ENCODE data around the gene DHRSX.
A peak's percentile ranks its signal among the peaks of the same experiment; 100 is the strongest.
"Not testable (repeated sequence)": the region's sequence is repeated elsewhere in the genome, so short reads cannot be mapped to it uniquely, and the experiment has no call there.

DHRSX gene

DNA sequence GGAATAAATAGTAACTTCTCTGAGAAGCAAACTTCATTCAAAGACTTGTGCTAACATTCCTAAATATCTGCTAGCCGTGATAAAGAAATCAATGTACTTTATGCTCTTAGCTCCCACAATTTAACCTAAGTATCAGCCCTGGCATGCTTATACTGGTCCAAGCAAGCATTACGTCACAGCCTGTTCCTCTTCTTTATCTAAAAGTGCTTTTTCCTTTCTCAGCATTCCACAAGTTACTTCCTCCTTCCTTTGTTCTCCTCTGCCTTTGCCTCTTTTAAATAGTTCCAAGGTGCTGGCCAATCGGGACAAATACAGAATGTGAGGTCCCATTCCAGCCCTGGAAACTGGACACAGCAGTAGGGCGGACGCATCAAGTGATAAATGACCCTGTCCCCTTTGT, 249.6 kb downstream of the DHRSX start:
- DNase-seq: no peak

- DNase-seq: peak; percentile 92
Observed at GRCh38 chrX:2243913-2244460, 256.8 kb downstream of the DHRSX start.

- DNase-seq: no peak
Observed at GRCh38 chrX:2242980-2243379, 257.8 kb downstream of the DHRSX start.

DNA sequence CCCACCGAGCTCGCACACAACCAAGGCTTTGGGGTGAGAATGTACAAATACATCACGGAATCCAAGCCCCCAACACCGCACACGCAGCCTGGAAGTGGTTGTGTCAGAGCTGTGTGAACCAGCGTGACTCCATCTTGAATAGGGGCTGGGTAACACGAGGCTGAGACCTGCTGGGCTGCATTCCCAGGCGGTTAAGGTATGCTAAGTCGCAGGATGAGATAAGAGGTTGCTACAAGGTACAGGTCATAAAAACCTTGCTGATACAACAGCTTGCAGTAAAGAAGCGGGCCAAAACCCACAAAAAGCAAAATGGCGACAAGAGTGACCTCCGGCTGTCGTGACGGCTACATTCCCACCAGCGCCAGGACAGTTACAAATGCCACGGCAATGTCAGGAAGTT, 258.4 kb downstream of the DHRSX start:
- DNase-seq: no peak

- DNase-seq: not testable (repeated sequence)
Observed at GRCh38 chrX:2241496-2241895, 259.3 kb downstream of the DHRSX start.

- DNase-seq: not testable (repeated sequence)
Observed at GRCh38 chrX:2240761-2241160, 260.0 kb downstream of the DHRSX start.

DNA sequence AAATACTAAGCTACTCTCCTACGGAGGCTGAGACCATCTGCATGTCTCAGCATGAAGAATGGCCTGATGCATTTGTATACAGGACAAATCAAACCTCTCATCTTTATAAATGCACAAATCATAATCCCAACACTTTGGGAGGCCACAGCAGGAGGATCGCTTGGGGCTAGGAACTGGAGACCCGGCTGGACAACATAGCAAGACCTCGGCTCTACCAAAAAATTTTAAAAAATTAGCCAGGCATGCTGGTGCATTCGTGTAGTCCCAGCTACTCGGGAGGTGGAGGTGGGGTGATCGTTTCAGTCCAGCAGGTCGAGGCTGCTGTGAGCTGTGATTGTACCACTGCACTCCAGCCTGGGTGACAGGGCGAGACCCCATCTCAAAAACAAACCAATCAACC, 262.8 kb downstream of the DHRSX start:
- DNase-seq: no peak

GRCh38 chrX:2231570-2232192, 269.1 kb downstream of the DHRSX start:
- DNase-seq: no peak

DNA sequence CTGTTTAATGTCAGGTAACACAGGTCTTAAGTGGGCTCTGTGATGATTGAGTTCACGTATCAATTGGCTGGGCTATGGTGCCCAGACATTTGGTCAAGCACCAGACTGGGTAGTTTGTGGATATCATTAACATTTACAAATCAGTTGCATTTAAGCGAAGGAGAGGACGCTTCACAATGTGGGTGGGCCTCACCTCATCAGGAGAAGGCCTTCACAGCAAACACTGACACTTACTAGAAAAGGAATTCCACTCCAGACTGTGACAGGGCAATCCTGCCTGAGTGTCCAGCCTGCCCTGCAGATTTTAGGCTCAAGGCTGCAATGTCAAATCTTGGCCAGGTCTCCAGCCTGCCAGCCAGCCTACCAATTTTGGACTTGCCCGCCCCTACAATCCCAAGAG, 270.3 kb downstream of the DHRSX start:
- DNase-seq: no peak

- no peak for DNase-seq
Observed at GRCh38 chrX:2228536-2228935, 272.2 kb downstream of the DHRSX start.

DNA sequence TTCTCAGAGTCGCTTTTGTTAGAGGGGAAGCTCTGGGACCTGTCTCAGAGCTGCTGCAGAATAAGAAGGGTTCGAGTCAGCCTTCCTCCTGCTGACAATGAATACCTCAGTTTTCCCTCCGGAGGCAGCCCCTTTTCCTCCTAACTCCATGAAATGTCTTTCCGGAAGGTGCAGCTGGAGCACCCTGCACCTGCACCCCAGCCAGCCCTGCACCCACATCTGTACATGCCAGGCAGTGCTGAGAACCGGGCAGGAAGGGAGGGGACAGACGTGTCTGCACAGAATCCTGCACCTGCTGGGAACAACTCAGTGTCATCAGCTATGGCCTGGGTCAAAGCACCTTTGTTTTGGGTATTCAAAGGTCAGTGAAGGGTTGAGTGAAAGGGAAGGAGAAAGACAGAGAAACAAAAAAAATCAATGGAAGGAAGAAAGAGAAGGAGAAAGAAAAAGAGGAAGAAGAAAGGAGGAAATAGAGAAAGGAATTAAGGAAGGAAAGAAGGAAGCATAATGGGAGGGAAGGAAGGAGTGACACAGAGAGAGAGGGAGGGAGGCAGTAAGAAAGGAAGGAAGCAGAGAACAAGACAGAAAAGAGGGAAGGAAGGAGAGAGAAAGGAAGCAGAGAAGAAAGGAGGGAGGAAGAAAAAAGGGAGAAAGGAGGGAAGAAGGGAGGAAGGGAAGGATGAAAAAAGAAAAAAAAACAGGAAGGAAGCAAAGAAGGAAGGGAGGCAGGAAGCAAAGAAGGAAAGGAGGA, 273.7 kb downstream of the DHRSX start:
- no peak for DNase-seq

DNA sequence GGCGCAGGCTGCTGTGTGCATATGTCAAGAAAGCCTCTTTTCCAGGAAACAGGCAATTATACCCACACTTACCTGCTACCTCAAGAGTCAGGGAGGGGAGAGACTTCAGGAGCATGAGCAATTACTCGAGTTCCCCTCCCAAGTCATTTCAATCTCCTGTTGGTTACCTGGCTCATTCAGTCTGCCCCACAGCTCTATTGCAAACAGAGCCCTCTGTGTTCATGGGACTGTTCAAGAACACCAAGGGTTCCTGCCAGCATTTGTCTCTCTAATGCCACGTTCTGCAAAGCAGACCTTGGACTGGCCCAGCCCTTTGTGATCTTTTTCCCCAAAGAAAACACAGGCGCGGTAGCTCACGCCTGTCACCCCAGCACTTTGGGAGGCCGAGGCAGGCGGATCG, 274.6 kb downstream of the DHRSX start:
- DNase-seq: no peak

GRCh38 chrX:2224597-2225235, 276.1 kb downstream of the DHRSX start:
- DNase-seq: no peak

DNA sequence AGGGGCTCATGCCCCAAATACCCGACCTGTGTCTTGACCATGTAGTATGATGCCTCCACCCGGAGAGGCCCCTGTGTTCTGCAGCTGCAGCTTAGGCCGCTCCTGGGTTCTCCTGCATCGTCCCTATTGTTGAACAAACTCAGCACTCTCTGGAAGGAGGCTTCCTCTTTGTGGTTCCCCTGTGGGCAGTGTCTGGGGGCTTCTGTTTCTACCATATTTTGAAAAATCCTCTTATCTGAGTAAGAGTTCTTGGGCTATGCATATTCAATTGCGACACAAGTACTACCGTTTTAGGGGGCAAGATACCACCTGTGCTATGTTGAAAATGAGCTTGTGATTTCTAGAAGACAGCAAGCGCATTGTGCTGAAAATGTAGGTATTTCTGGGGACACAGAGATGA, 276.6 kb downstream of the DHRSX start:
- DNase-seq: no peak

DNA sequence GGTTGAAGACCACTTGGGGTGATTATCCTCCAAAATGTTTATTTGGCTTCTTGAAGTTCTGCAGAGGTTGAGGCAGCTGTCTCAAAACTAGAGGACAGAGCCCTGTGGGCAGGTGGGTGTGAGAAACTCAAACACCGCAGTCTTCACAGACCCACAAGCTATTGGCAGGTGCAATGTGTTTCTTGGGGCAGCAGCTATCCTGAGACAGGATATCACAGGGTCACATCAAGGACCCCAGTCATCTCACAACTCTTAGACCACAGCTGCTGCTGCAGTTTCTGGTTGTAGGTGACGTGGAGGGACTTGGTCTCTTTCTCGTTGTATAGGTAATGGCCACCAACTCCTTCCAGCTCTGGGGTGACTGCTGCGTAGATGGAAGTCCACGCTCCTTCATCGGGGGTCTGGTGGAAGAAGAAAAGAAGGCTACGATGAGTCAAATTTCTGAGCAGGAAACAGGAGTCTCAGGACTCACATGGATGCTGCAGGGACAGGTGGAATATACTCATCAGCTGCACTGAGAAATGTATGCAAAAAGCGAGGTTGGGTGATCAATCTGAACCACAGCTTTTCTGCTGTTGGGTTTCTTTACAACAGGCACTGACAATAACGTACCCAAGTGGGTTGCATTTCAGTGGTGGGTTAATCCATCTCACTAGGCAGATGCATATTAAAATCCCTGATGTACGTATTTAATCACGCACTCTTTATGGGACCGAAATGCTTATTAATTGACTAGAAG, 279.8 kb downstream of the DHRSX start:
- no peak for DNase-seq

DNA sequence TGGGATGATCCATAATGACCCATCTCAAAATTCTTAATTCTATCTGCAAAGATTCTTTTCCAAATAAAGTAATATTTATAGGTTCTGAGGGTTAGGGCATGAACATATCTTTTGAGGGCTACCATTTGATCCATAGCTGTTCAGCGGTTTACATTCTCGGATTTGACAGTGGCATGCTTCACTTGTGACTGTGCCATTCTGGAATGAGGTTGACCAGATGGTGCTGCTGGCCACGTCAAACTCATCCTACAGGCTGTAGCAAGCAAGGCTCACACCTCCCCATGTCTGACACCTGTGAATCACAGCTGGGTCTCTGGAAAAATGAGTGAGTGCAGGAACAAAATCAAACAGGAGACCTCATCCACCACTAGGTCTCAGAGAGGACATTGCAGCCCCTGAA, 280.5 kb downstream of the DHRSX start:
- DNase-seq: no peak

DNA sequence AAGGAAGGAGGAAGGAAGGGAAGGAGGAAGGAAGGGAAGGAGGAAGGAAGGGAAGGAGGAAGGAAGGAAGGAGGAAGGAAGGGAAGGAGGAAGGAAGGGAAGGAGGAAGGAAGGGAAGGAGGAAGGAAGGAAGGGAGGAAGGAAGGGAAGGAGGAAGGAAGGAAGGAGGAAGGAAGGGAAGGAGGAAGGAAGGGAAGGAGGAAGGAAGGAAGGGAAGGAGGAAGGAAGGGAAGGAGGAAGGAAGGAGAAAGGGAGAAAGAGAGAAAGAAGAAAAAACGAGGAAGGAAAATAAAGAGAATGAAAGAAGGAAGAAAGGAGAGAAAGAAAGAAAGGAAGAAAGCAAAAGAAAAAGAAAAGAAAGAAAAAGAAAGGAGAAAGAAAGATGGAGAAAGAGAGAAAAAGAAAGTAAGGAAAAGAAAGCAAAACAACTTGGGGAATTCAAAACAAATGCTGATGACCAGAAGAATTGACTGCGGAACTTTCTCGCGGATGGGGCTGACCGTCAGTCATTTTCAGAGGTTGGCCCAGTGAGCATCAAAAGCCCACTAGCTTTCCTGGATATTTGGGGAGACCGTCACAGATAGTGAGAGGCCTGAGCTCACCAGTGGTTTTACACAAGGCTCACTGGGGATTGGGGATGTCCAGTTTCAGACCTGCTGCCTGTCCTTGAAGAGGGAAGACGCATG, 286.5 kb downstream of the DHRSX start:
- DNase-seq: not testable (repeated sequence)

DNA sequence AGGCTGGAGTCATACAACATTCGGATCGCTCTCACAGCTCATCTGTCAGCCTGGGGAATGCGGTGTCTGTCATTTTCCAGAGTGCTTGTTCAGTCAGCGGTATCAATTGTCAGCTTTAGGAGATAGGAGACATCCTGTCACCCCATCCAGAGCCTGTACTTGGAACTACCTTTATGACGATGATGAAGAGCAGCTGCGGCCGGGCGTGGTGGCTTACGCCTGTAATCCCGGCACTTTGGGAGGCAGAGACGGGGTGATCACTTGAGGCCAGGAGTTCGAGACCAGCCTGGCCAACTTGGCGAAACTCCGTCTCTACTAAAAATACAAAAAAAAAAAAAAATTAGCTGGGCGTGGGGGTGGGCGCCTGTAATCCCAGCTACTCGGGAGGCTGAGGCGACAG, 289.1 kb downstream of the DHRSX start:
- not testable (repeated sequence) for DNase-seq

- DNase-seq: no peak
Observed at GRCh38 chrX:2193273-2193592, 307.5 kb downstream of the DHRSX start.

GRCh38 chrX:2192584-2193272, 308.0 kb downstream of the DHRSX start:
- DNase-seq: no peak

DNA sequence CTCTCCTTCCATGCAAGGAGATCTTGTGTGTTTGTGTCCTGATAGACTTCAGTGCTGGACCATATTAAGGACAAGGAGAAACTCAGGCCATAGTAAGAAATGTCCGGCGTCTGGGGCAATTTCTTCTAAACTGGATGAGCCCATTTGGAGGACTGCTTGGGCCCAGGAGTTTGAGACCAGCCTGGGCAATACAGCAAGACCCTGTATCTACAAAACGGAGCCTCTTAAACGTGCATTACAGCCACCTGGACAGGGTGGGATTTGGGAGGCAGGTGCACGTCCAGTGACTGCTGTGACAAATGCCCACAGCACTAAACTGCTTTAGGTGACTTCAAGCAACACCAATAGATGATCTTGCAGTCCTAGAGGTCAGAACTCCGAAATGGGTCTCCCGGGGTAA, 311.9 kb downstream of the DHRSX start:
- DNase-seq: no peak

DNA sequence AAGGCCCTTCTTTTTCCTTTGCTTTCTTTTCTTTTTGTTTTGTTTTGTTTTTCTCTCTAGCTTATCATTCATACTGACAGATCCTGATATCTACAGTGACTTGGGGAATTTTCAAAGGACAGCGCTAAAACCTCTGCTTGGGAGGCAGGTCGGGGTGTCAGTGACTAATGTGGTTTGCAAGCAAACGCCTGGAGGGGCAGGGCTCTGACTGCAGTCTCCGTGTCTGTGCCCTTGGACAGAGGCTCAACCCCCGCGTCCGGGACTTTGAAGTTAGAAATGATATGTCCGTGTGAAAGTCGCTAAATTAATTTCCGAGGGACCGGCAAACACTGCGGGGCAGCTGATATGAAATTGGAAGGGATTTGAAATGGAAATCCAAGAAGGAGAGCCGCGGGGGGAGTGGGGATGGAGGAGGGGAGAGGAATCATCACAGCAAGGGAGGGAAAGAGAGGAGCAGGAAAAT, 312.4 kb downstream of the DHRSX start:
- no peak for DNase-seq

Measured in fibroblast of skin of abdomen (primary cell).